Endothelial cell of umbilical vein (primary cell): Measurements from ENCODE around the gene NDRG2. TPM values are rescaled to one million over a fixed set of nuclear protein-coding genes. Genes with fewer than 3 reads are reported as not detected.

ENCODE experiments used
- BruUV-seq: library from RNA; stranded (reverse); fragments of 400-500 nt; replicated peaks from 2 replicates; lab custom pipeline; 2021; lab: Mats Ljungman, UMichigan
- CTCF ChIA-PET: fragments of 300-600, 350-600 bp; sonication (Branson Sonifier 250); formaldehyde crosslinking; loops from one replicate; lab custom pipeline; 2021; ENCODE audit warnings: antibody characterized with exemption, inconsistent platforms; lab: Charles Lee
- POLR2A ChIA-PET: fragments of 300-600, 350-600 bp; sonication (Branson Sonifier 250); formaldehyde crosslinking; loops from one replicate; lab custom pipeline; 2021; ENCODE audit warnings: antibody characterized with exemption, inconsistent platforms; lab: Charles Lee
- DNase-seq: peaks from one replicate; pipeline ENCODE4 v3.0.0-alpha.2; 2011; ENCODE audit warnings: low read depth, low spot score
- FAIRE-seq: peaks from 2 replicates; lab custom pipeline; 2011; peaks lifted over from hg19 to GRCh38; lab: Jason Lieb, UNC
- H2AFZ ChIP-seq: 2 replicates; pipeline ENCODE4 v1.6.0; 2012; ENCODE audit warnings: low read depth, low read length, control low read depth, inconsistent platforms
- H3K27ac ChIP-seq: 2 replicates; pipeline ENCODE4 v1.5.1; 2011; ENCODE audit warnings: low read depth, mild to moderate bottlenecking, control low read depth, low read length, moderate library complexity; ENCODE audit not compliant: insufficient read depth
- H3K27me3 ChIP-seq, 2 experiments: 2 replicates each; pipeline versions ENCODE4 v1.6.0 to v1.6.1; 2011; ENCODE audit warnings: low read length in 2 of 2, mixed read lengths in 1 of 2; ENCODE audit not compliant: control insufficient read depth in 2 of 2, insufficient read depth in 2 of 2
- H3K36me3 ChIP-seq, 2 experiments: 2 replicates in 1 of 2; 3 replicates in 1 of 2; pipeline ENCODE4 v1.5.1; 2011; ENCODE audit warnings: low read length in 2 of 2, mild to moderate bottlenecking in 1 of 2, moderate library complexity in 1 of 2; ENCODE audit not compliant: control insufficient read depth in 2 of 2, insufficient read depth in 2 of 2; ENCODE audit errors: extremely low read depth in 1 of 2
- H3K4me1 ChIP-seq: 3 replicates; pipeline ENCODE4 v1.5.1; 2011; ENCODE audit warnings: mild to moderate bottlenecking, low read length; ENCODE audit not compliant: control insufficient read depth, insufficient read depth; ENCODE audit errors: extremely low read depth
- H3K4me2 ChIP-seq: 2 replicates; pipeline ENCODE4 v1.6.1; 2011; ENCODE audit warnings: low read length, control low read depth, mixed read lengths; ENCODE audit not compliant: insufficient read depth
- H3K4me3 ChIP-seq, 3 experiments: fragments of 200-600 bp in 1 of 3; sonication (generic), shearing (Covaris generic) in 1 of 3; replicated peaks in 1 of 3; 2 replicates each; pipeline ENCODE4 v1.5.1; 2011 to 2016; ENCODE audit warnings: control low read depth in 3 of 3, low read length in 3 of 3, mild to moderate bottlenecking in 2 of 3, inconsistent platforms in 1 of 3, low read depth in 1 of 3, moderate library complexity in 1 of 3; ENCODE audit not compliant: insufficient read depth in 1 of 3
- H3K79me2 ChIP-seq: 2 replicates; pipeline ENCODE4 v1.6.0; 2012; ENCODE audit warnings: low read length, inconsistent platforms; ENCODE audit not compliant: control insufficient read depth, insufficient read depth
- H3K9ac ChIP-seq: replicated peaks from 2 replicates; pipeline ENCODE3; 2011; ENCODE audit warnings: low read length, control low read depth; ENCODE audit not compliant: insufficient read depth; ENCODE audit errors: extremely low read depth
- H3K9me1 ChIP-seq: replicated peaks from 3 replicates; pipeline ENCODE4 v1.6.0; 2011; ENCODE audit warnings: mild to moderate bottlenecking, low read length; ENCODE audit not compliant: control insufficient read depth, insufficient read depth; ENCODE audit errors: extremely low read depth
- H3K9me3 ChIP-seq: replicated peaks from 2 replicates; pipeline ENCODE4 v1.5.1; 2012; ENCODE audit warnings: low read length, inconsistent platforms; ENCODE audit not compliant: control insufficient read depth, insufficient read depth
- H4K20me1 ChIP-seq: replicated peaks from 2 replicates; pipeline ENCODE3; 2011; ENCODE audit warnings: mild to moderate bottlenecking, low read length; ENCODE audit not compliant: control insufficient read depth, insufficient read depth; ENCODE audit errors: extremely low read depth
- EZH2 ChIP-seq: IDR thresholded peaks from 2 replicates; pipeline ENCODE4 v1.6.1; 2012; ENCODE audit warnings: borderline replicate concordance, low read depth, mild to moderate bottlenecking, moderate library complexity, low read length, inconsistent platforms; ENCODE audit not compliant: severe bottlenecking
- FOS ChIP-seq: IDR thresholded peaks from 2 replicates; pipeline ENCODE4 v1.6.1; 2011; ENCODE audit warnings: mild to moderate bottlenecking, low read length, moderate library complexity, borderline replicate concordance; ENCODE audit not compliant: insufficient read depth
- GATA2 ChIP-seq: IDR thresholded peaks from 2 replicates; pipeline ENCODE4 v1.7.0; 2011; ENCODE audit warnings: low read depth, mild to moderate bottlenecking, moderate library complexity, mixed read lengths, low read length; ENCODE audit not compliant: insufficient read length, insufficient read depth
- JUN ChIP-seq: IDR thresholded peaks from 2 replicates; pipeline ENCODE4 v1.6.1; 2011; ENCODE audit warnings: borderline replicate concordance, low read depth; ENCODE audit not compliant: insufficient read length, insufficient read depth
- MYC ChIP-seq: IDR thresholded peaks from one replicate; pipeline ENCODE4 v1.6.1; 2011; ENCODE audit warnings: mild to moderate bottlenecking, low read depth, low read length
- POLR2A ChIP-seq: IDR thresholded peaks from 2 replicates; pipeline ENCODE4 v1.6.1; 2012; ENCODE audit warnings: low read depth, mild to moderate bottlenecking, control low read depth, low read length
- POLR2AphosphoS5 ChIP-seq: IDR thresholded peaks from 2 replicates; pipeline ENCODE4 v1.6.1; 2012; ENCODE audit warnings: low read depth, mild to moderate bottlenecking, control low read depth, low read length, moderate library complexity; ENCODE audit not compliant: insufficient read depth
- dilution Hi-C: fragments of 300-500 bp; cut with MboI; formaldehyde crosslinking; loops from one replicate; pipeline ENCODE4 v1.15.0; 2019; ENCODE audit warnings: low sequenced_read_pairs; ENCODE audit not compliant: extremely low pct_ligation_motif_present
- intact Hi-C: fragments of 100-400 bp; cut with micrococcal nuclease; formaldehyde crosslinking; loops from one replicate; pipeline ENCODE4 v1.10.0; 2022
- polyA plus RNA-seq, 4 experiments: library from polyadenylated mRNA; depleted of rRNA in 3 of 4; stranded (reverse) in 3 of 4; unstranded in 1 of 4; fragments of >200 nt; gene quantifications; 2 replicates each; pipeline versions ENCODE4 v1.2.1 to v1.2.3, GENCODE V29; 2011 to 2012; ENCODE audit warnings: missing spikeins in 1 of 4
- total RNA-seq: library from RNA; stranded (reverse); gene quantifications from 2 replicates; pipeline ENCODE4 v1.2.3, GENCODE V29; 2021
- TF ChIP-seq, protein P1 (sequence below): IDR thresholded peaks from 2 replicates; pipeline ENCODE4 v1.6.1; 2011; ENCODE audit not compliant: insufficient read depth, insufficient read length
- TF ChIP-seq, protein P2 (sequence below), 2 donors: IDR thresholded peaks; 1 replicate in 1 of 2; 2 replicates in 1 of 2; pipeline ENCODE4 v1.5.1; 2011; ENCODE audit warnings: low read length in 2 of 2, mild to moderate bottlenecking in 2 of 2, moderate library complexity in 2 of 2, control low read depth in 1 of 2, inconsistent platforms in 1 of 2, low read depth in 1 of 2; ENCODE audit not compliant: insufficient read depth in 1 of 2; ENCODE audit errors: extremely low read depth in 1 of 2

Gene NDRG2
- total and polyA plus RNA-seq, 2 donors (not counting 3 experiments of a cell fraction or from before 2014, with no cell fraction given) = 0.54 TPM; not detected in 1

DNA sequence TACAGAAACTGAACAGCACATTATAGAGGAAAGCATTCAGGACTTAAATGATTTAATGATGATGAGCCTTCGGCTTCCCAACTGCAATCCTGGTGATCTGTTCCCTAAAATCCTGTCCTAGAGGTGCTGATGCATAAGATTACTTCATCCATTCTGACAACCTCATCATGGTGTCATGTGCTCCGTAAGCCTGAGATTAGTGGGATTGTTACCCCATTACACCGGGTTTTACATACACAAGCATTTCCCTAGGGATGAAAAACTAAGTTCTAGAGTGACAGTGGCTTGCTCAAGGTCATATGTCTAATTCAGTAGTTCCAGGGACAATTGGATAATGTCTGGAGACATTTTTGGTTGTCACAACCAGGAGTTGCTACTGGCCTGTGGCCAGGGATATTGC lies 12.3 kb upstream of the NDRG2 start:
- no peak overlapping the region for H3K4me2 ChIP-seq
- no peak for DNase-seq
- no peaks in the 10 kb centered on the region for H4K20me1 ChIP-seq
- H3K4me1 ChIP-seq = peaks cover 4% of the 10 kb centered on the region
- H3K27me3 ChIP-seq = peaks cover 13 to 18% of the 10 kb centered on the region in 2 experiments
- ChIA-PET CTCF (interaction anchor here (10.1 kb wide), 1 partner anchor 24 kb away, joined by 86 read pairs; no protein-coding TSS in a partner anchor), POLR2A (interaction anchor here (0.6 kb wide), 1 partner anchor 76 kb away, joined by 6 read pairs; no protein-coding TSS in a partner anchor)
- no peaks in the 10 kb centered on the region for H3K79me2 ChIP-seq
- TF ChIP-seq, protein P1, sequence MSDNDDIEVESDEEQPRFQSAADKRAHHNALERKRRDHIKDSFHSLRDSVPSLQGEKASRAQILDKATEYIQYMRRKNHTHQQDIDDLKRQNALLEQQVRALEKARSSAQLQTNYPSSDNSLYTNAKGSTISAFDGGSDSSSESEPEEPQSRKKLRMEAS = no peak
- TF ChIP-seq, protein P2, sequence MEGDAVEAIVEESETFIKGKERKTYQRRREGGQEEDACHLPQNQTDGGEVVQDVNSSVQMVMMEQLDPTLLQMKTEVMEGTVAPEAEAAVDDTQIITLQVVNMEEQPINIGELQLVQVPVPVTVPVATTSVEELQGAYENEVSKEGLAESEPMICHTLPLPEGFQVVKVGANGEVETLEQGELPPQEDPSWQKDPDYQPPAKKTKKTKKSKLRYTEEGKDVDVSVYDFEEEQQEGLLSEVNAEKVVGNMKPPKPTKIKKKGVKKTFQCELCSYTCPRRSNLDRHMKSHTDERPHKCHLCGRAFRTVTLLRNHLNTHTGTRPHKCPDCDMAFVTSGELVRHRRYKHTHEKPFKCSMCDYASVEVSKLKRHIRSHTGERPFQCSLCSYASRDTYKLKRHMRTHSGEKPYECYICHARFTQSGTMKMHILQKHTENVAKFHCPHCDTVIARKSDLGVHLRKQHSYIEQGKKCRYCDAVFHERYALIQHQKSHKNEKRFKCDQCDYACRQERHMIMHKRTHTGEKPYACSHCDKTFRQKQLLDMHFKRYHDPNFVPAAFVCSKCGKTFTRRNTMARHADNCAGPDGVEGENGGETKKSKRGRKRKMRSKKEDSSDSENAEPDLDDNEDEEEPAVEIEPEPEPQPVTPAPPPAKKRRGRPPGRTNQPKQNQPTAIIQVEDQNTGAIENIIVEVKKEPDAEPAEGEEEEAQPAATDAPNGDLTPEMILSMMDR (IDR thresholded peaks at IDR 0.05; ENCODE audit: extremely low read depth in 1 of 2, insufficient read depth in 1 of 2, low read depth in 1 of 2, low read length in 2 of 2) = no peak
- TF ChIP-seq FOS (no peak), POLR2AphosphoS5 (no peak), EZH2 (no peak), POLR2A (no peak), JUN (no peak), GATA2 (no peak), MYC (no peak)
- no peak overlapping the region for H3K4me3 ChIP-seq
- BruUV-seq = no TSS peak
- dilution Hi-C loops = no loop called here
- no peaks in the 10 kb centered on the region for H3K9me1 ChIP-seq
- intact Hi-C loops = no loop called here
- no peak overlapping the region for H3K9ac ChIP-seq
- H3K27ac ChIP-seq = no peak overlapping the region
- H3K36me3 ChIP-seq = no peaks in the 10 kb centered on the region
- FAIRE-seq = no peak
- H3K9me3 ChIP-seq = no peaks in the 10 kb centered on the region
- no peak overlapping the region for H2AFZ ChIP-seq
